GM12878 (cell line): Measurements from ENCODE around the gene TSSC4.

Experiments
- PAX8 ChIP-seq: fragments of 450-650 bp; IDR thresholded peaks from 2 replicates; pipeline ENCODE4 v1.6.1; 2017; ENCODE audit warnings: mild to moderate bottlenecking, moderate library complexity
- TF ChIP-seq, protein P1 (sequence below), 3 experiments: IDR thresholded peaks in 2 of 3; conservative IDR thresholded peaks in 1 of 3; 2 replicates each; pipeline ENCODE4 v1.5.1; 2011; ENCODE audit warnings: low read depth in 3 of 3, low read length in 3 of 3, mild to moderate bottlenecking in 3 of 3, control low read depth in 2 of 3, moderate library complexity in 2 of 3, inconsistent platforms in 1 of 3, mixed read lengths in 1 of 3; ENCODE audit not compliant: control insufficient read depth in 2 of 3, insufficient read depth in 1 of 3; ENCODE audit errors: extremely low read depth in 1 of 3

DNA sequence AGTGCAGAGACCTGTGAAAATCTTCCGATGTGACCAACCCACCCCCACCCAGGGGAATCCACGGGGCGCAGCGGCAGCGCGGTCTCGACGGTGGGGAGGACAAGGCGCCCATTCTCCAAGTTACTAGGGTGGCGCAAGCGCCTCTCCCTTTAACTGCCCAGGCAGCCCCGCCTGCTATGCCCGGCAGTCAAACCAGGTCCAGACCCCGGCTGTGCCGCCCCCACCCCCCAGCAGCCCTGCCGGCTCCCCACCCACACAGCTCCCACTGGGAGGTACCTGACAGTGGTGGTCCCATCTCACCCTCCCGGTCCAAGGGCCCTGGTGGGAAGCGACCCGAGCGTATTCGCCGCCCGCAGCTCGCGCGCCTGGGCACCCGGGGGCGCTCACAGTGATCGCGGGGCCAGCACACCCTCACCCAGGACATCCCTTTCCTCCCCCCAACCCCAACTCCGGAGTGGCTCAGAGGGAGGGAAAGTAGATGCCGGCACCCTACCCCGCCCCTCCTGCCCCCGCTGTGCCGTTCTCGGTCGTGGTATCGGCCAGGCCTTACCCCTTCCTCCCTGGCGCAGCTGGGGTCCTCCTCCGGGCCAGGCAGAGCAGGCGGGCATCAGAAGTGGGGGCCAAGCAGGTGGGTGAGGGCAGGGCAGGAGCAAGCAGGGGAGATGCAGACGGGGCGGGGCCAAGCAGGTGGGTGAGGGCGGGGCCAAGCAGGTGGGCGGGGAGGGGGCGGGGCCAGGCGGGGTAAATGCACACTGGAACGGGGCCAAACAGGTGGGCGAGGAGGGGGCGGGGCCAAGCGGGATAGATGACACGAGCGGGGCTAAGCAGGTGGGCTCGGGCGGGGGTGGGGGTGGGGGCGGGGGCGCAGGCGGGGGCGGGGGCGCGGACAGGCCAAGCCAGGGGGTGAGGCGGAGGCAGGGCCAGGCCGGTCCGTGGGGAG lies 43.6 kb downstream of the TSSC4 start, which contains the start of gene TRPM5:
- TF ChIP-seq, protein P1, sequence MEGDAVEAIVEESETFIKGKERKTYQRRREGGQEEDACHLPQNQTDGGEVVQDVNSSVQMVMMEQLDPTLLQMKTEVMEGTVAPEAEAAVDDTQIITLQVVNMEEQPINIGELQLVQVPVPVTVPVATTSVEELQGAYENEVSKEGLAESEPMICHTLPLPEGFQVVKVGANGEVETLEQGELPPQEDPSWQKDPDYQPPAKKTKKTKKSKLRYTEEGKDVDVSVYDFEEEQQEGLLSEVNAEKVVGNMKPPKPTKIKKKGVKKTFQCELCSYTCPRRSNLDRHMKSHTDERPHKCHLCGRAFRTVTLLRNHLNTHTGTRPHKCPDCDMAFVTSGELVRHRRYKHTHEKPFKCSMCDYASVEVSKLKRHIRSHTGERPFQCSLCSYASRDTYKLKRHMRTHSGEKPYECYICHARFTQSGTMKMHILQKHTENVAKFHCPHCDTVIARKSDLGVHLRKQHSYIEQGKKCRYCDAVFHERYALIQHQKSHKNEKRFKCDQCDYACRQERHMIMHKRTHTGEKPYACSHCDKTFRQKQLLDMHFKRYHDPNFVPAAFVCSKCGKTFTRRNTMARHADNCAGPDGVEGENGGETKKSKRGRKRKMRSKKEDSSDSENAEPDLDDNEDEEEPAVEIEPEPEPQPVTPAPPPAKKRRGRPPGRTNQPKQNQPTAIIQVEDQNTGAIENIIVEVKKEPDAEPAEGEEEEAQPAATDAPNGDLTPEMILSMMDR (IDR thresholded peaks at IDR 0.05 in 2 of 3, conservative IDR thresholded peaks at IDR 0.05 in 1 of 3; ENCODE audit: control insufficient read depth in 2 of 3, extremely low read depth in 1 of 3, insufficient read depth in 1 of 3, low read depth in 3 of 3, low read length in 3 of 3) = no peak
- TF ChIP-seq PAX8 = no peak
